HepG2 (cell line): Measurements from ENCODE around the gene CRISP3. TPM values are rescaled to one million over a fixed set of nuclear protein-coding genes. Genes with fewer than 3 reads are reported as not detected.

ENCODE experiments used
- CBX1 ChIP-seq: IDR thresholded peaks from one replicate; pipeline ENCODE4 v1.6.1; 2016; ENCODE audit warnings: antibody characterized with exemption, low read depth
- CBX5 ChIP-seq: sonication (generic); formaldehyde crosslinking; IDR thresholded peaks from 2 replicates; pipeline ENCODE4 v1.4.0; 2020; ENCODE audit warnings: missing genetic modification reagents, borderline replicate concordance
- DMAP1 ChIP-seq: IDR thresholded peaks from 2 replicates; pipeline ENCODE4 v1.6.1; 2016
- GATAD1 ChIP-seq: IDR thresholded peaks from 2 replicates; pipeline ENCODE4 v1.6.1; 2016; ENCODE audit warnings: missing genetic modification reagents, missing compliant biosample characterization
- MAFG ChIP-seq: sonication (generic); formaldehyde crosslinking; IDR thresholded peaks from 2 replicates; pipeline ENCODE4 v1.5.1; 2020; ENCODE audit warnings: mild to moderate bottlenecking, missing genetic modification reagents
- NFIB ChIP-seq: sonication (generic); formaldehyde crosslinking; IDR thresholded peaks from 2 replicates; pipeline ENCODE4 v1.9.0; 2021; ENCODE audit warnings: missing genetic modification reagents, mild to moderate bottlenecking, borderline replicate concordance
- SIX4 ChIP-seq: sonication (generic); formaldehyde crosslinking; IDR thresholded peaks from 2 replicates; pipeline ENCODE4 v1.4.0; 2020; ENCODE audit warnings: missing genetic modification reagents
- TRIM24 ChIP-seq: sonication (generic); formaldehyde crosslinking; IDR thresholded peaks from 2 replicates; pipeline ENCODE4 v1.8.0; 2022; ENCODE audit warnings: mild to moderate bottlenecking, missing genetic modification reagents
- ZNF430 ChIP-seq: sonication (generic); formaldehyde crosslinking; IDR thresholded peaks from 2 replicates; pipeline ENCODE4 v1.9.0; 2021; ENCODE audit warnings: mild to moderate bottlenecking, missing genetic modification reagents
- ZNF670 ChIP-seq: sonication (generic); formaldehyde crosslinking; IDR thresholded peaks from 2 replicates; pipeline ENCODE4 v1.8.0; 2022; ENCODE audit warnings: mild to moderate bottlenecking, missing genetic modification reagents, borderline replicate concordance
- polyA plus RNA-seq, 8 experiments: library from polyadenylated mRNA; depleted of rRNA in 3 of 8; stranded (reverse) in 7 of 8; unstranded in 1 of 8; fragments of >200 nt; fragmentation: Illumina TruSeq in 4 of 8; extraction: Trizol in 4 of 8; gene quantifications; 2 replicates each; pipeline versions ENCODE4 v1.2.1 to v1.2.3, GENCODE V29; 2011 to 2016; ENCODE audit warnings: low read depth in 4 of 8, missing spikeins in 1 of 8, mixed read lengths in 1 of 8; ENCODE audit not compliant: insufficient read depth in 1 of 8
- total RNA-seq, 5 experiments: library from RNA; depleted of rRNA; stranded (reverse); fragments of >200 nt; fragmentation: Illumina TruSeq; extraction: Trizol; gene quantifications; 2 replicates each; pipeline ENCODE4 v1.2.3, GENCODE V29; 2016; ENCODE audit warnings: low read depth in 1 of 5
- TF ChIP-seq, protein P1 (sequence below), 2 experiments: IDR thresholded peaks; 2 replicates each; pipeline ENCODE4 v1.6.1; 2011 to 2012; ENCODE audit warnings: low read length in 2 of 2, borderline replicate concordance in 1 of 2, low read depth in 1 of 2, mild to moderate bottlenecking in 1 of 2, moderate library complexity in 1 of 2
- TF ChIP-seq, protein P2 (sequence below): sonication (generic); formaldehyde crosslinking; IDR thresholded peaks from 2 replicates; pipeline ENCODE4 v1.4.0; 2020; ENCODE audit warnings: missing genetic modification reagents, borderline replicate concordance
- TF ChIP-seq, protein P3 (sequence below): sonication (generic); formaldehyde crosslinking; IDR thresholded peaks from 2 replicates; pipeline ENCODE4 v1.5.0; 2020; ENCODE audit warnings: mild to moderate bottlenecking, missing genetic modification reagents
- TF ChIP-seq, protein P4 (sequence below): sonication (generic); formaldehyde crosslinking; IDR thresholded peaks from 2 replicates; pipeline ENCODE4 v1.4.0; 2020; ENCODE audit warnings: missing genetic modification reagents, borderline replicate concordance

CRISP3 gene
- total and polyA plus RNA-seq, 2 of the 13 experiments (the other 11 are each of a cell fraction or from before 2014, with no cell fraction given): not detected

DNA sequence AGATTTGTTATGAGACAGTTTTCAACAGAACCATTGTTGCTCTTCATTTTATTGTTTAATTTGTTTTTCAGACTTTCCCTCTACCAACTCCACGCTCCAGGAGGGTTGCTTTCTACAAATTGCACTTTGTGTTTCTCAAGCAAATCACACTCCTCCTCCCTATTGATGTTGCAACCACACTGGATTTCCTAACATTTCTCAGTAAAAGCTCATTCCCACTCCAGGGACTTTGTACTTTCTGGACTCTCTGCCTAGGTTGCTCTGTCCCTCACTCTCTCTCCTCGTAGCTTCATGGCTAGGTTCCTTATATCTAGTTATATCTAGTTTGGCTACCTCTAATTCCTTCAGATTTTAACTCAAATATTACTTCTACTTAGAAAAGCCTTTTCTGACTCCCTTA, 22.6 kb upstream of the CRISP3 start (continued):
- TF ChIP-seq ZNF670 (CRISPR knock-in tag): 0 out of 2 replicates have a peak, but pooled peaks have one; percentile 50
- TF ChIP-seq NFIB (CRISPR knock-in tag): no peak
- TF ChIP-seq CBX5: no peak
- TF ChIP-seq, protein P1, sequence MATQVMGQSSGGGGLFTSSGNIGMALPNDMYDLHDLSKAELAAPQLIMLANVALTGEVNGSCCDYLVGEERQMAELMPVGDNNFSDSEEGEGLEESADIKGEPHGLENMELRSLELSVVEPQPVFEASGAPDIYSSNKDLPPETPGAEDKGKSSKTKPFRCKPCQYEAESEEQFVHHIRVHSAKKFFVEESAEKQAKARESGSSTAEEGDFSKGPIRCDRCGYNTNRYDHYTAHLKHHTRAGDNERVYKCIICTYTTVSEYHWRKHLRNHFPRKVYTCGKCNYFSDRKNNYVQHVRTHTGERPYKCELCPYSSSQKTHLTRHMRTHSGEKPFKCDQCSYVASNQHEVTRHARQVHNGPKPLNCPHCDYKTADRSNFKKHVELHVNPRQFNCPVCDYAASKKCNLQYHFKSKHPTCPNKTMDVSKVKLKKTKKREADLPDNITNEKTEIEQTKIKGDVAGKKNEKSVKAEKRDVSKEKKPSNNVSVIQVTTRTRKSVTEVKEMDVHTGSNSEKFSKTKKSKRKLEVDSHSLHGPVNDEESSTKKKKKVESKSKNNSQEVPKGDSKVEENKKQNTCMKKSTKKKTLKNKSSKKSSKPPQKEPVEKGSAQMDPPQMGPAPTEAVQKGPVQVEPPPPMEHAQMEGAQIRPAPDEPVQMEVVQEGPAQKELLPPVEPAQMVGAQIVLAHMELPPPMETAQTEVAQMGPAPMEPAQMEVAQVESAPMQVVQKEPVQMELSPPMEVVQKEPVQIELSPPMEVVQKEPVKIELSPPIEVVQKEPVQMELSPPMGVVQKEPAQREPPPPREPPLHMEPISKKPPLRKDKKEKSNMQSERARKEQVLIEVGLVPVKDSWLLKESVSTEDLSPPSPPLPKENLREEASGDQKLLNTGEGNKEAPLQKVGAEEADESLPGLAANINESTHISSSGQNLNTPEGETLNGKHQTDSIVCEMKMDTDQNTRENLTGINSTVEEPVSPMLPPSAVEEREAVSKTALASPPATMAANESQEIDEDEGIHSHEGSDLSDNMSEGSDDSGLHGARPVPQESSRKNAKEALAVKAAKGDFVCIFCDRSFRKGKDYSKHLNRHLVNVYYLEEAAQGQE (IDR thresholded peaks at IDR 0.05; ENCODE audit: borderline replicate concordance in 1 of 2, low read depth in 1 of 2, low read length in 2 of 2): peak in 1 of 2 experiments; percentile 63; a peak in 1 of 4 replicates
- TF ChIP-seq, protein P2, sequence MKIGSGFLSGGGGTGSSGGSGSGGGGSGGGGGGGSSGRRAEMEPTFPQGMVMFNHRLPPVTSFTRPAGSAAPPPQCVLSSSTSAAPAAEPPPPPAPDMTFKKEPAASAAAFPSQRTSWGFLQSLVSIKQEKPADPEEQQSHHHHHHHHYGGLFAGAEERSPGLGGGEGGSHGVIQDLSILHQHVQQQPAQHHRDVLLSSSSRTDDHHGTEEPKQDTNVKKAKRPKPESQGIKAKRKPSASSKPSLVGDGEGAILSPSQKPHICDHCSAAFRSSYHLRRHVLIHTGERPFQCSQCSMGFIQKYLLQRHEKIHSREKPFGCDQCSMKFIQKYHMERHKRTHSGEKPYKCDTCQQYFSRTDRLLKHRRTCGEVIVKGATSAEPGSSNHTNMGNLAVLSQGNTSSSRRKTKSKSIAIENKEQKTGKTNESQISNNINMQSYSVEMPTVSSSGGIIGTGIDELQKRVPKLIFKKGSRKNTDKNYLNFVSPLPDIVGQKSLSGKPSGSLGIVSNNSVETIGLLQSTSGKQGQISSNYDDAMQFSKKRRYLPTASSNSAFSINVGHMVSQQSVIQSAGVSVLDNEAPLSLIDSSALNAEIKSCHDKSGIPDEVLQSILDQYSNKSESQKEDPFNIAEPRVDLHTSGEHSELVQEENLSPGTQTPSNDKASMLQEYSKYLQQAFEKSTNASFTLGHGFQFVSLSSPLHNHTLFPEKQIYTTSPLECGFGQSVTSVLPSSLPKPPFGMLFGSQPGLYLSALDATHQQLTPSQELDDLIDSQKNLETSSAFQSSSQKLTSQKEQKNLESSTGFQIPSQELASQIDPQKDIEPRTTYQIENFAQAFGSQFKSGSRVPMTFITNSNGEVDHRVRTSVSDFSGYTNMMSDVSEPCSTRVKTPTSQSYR: peak; percentile 81
- TF ChIP-seq, protein P3, sequence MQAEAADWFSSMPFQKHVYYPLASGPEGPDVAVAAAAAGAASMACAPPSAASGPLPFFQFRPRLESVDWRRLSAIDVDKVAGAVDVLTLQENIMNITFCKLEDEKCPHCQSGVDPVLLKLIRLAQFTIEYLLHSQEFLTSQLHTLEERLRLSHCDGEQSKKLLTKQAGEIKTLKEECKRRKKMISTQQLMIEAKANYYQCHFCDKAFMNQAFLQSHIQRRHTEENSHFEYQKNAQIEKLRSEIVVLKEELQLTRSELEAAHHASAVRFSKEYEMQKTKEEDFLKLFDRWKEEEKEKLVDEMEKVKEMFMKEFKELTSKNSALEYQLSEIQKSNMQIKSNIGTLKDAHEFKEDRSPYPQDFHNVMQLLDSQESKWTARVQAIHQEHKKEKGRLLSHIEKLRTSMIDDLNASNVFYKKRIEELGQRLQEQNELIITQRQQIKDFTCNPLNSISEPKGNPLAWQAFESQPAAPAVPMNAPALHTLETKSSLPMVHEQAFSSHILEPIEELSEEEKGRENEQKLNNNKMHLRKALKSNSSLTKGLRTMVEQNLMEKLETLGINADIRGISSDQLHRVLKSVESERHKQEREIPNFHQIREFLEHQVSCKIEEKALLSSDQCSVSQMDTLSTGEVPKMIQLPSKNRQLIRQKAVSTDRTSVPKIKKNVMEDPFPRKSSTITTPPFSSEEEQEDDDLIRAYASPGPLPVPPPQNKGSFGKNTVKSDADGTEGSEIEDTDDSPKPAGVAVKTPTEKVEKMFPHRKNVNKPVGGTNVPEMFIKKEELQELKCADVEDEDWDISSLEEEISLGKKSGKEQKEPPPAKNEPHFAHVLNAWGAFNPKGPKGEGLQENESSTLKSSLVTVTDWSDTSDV (CRISPR knock-in tag): no peak
- peak; percentile 69 for TF ChIP-seq CBX1
- 0 out of 2 replicates have a peak, but pooled peaks have one; percentile 62 for TF ChIP-seq ZNF430
- peak; percentile 75; the same call in 1 of the 2 replicates for TF ChIP-seq SIX4 (CRISPR knock-in tag)
- no peak for TF ChIP-seq MAFG (CRISPR knock-in tag)
- TF ChIP-seq, protein P4, sequence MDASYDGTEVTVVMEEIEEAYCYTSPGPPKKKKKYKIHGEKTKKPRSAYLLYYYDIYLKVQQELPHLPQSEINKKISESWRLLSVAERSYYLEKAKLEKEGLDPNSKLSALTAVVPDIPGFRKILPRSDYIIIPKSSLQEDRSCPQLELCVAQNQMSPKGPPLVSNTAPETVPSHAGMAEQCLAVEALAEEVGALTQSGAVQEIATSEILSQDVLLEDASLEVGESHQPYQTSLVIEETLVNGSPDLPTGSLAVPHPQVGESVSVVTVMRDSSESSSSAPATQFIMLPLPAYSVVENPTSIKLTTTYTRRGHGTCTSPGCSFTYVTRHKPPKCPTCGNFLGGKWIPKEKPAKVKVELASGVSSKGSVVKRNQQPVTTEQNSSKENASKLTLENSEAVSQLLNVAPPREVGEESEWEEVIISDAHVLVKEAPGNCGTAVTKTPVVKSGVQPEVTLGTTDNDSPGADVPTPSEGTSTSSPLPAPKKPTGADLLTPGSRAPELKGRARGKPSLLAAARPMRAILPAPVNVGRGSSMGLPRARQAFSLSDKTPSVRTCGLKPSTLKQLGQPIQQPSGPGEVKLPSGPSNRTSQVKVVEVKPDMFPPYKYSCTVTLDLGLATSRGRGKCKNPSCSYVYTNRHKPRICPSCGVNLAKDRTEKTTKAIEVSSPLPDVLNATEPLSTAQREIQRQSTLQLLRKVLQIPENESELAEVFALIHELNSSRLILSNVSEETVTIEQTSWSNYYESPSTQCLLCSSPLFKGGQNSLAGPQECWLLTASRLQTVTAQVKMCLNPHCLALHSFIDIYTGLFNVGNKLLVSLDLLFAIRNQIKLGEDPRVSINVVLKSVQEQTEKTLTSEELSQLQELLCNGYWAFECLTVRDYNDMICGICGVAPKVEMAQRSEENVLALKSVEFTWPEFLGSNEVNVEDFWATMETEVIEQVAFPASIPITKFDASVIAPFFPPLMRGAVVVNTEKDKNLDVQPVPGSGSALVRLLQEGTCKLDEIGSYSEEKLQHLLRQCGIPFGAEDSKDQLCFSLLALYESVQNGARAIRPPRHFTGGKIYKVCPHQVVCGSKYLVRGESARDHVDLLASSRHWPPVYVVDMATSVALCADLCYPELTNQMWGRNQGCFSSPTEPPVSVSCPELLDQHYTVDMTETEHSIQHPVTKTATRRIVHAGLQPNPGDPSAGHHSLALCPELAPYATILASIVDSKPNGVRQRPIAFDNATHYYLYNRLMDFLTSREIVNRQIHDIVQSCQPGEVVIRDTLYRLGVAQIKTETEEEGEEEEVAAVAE: peak; percentile 59; the same call in 1 of the 2 replicates
- TF ChIP-seq TRIM24 (CRISPR knock-in tag): peak; percentile 92
- peak; percentile 65 for TF ChIP-seq DMAP1 (CRISPR knock-in tag)
- TF ChIP-seq GATAD1 (CRISPR knock-in tag): 0 out of 2 replicates have a peak, but pooled peaks have one; percentile 30
